Activated T-cell treated with anti-CD3 and anti-CD28 coated beads, Interleukin-2, amount 50 U/mL, for 24 hours (primary cell): ENCODE data around the gene PARD6A.
A peak's percentile ranks its signal among the peaks of the same experiment; 100 is the strongest.

Source experiments
- DNase-seq: peaks from one replicate; pipeline ENCODE4 v3.0.0-alpha.2; 2020
- H3K27ac Mint-ChIP-seq: 2 replicates; pipeline ENCODE4 v1.8.0; 2020; ENCODE audit warnings: mild to moderate bottlenecking, mixed read lengths
- H3K27me3 Mint-ChIP-seq: 2 replicates; pipeline ENCODE4 v1.8.0; 2020; ENCODE audit warnings: mixed read lengths
- H3K36me3 Mint-ChIP-seq: 2 replicates; pipeline ENCODE4 v1.8.0; 2020; ENCODE audit warnings: low read depth, mixed read lengths
- H3K4me1 Mint-ChIP-seq: 2 replicates; pipeline ENCODE4 v1.8.0; 2020; ENCODE audit warnings: low read depth, mixed read lengths
- H3K4me3 Mint-ChIP-seq: 2 replicates; pipeline ENCODE4 v1.8.0; 2020; ENCODE audit warnings: mild to moderate bottlenecking, moderate library complexity, mixed read lengths
- H3K9me3 Mint-ChIP-seq: 2 replicates; pipeline ENCODE4 v1.8.0; 2020; ENCODE audit warnings: mixed read lengths

Gene PARD6A

DNA sequence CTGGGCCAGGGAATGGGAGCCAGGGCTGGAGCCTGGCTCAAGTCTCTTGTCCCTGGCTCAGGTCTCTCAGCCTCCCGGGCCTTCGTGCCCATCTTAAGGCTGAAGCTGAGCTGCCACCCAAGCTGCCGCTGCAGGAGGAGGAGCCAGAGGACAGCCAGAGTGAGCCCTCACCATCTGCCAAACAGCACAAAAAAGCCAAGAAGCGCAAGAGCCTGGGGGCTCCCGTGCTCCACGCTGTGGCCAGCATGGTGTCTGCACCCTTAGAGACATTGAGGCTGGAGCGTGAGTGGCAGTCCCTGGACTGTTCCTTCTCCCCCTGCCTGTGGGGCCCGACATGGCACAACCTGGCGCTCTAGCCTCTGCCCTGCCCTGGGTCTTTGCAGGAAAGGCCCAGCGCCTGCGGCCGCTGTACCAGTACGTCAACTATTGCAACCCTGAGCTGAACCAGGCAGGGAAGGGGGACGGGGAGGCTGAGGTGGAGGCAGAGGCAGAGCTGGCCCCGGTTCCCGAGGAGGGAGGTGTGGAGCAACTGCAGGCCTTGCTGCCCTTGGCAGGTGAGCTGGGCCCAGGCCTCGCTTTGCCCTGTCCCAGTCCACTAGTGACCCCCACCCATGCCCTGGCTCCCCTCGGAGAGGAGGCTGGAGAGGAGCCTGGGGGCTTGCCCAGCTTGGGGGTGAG lies 7.2 kb downstream of the PARD6A start:
- no peak overlapping the region for H3K4me3 Mint-ChIP-seq
- peak; percentile 83 for DNase-seq
- peaks cover 20% of the 10 kb centered on the region for H3K4me1 Mint-ChIP-seq
- no peak overlapping the region for H3K27ac Mint-ChIP-seq
- H3K36me3 Mint-ChIP-seq = peaks cover 10% of the 10 kb centered on the region
- no peaks in the 10 kb centered on the region for H3K27me3 Mint-ChIP-seq
- H3K9me3 Mint-ChIP-seq = no peaks in the 10 kb centered on the region

- no peak for DNase-seq
- H3K27me3 Mint-ChIP-seq = no peaks in the 10 kb centered on the region
- H3K9me3 Mint-ChIP-seq = no peaks in the 10 kb centered on the region
- no peak overlapping the region for H3K4me3 Mint-ChIP-seq
- H3K36me3 Mint-ChIP-seq = peaks cover 8% of the 10 kb centered on the region
- peak overlapping the region; percentile 36 for H3K27ac Mint-ChIP-seq
- H3K4me1 Mint-ChIP-seq = peaks cover 20% of the 10 kb centered on the region
Observed at GRCh38 chr16:67668495-67669157, 7.9 kb downstream of the PARD6A start.

- peaks cover 5% of the 10 kb centered on the region for H3K36me3 Mint-ChIP-seq
- no peak overlapping the region for H3K4me3 Mint-ChIP-seq
- no peaks in the 10 kb centered on the region for H3K27me3 Mint-ChIP-seq
- H3K9me3 Mint-ChIP-seq = no peaks in the 10 kb centered on the region
- no peak overlapping the region for H3K27ac Mint-ChIP-seq
- H3K4me1 Mint-ChIP-seq = peaks cover 20% of the 10 kb centered on the region
- no peak for DNase-seq
Observed at GRCh38 chr16:67669499-67670101, 8.8 kb downstream of the PARD6A start.

GRCh38 chr16:67672306-67672705 lies 11.5 kb downstream of the PARD6A start:
- H3K27me3 Mint-ChIP-seq = no peaks in the 10 kb centered on the region
- H3K27ac Mint-ChIP-seq = no peak overlapping the region
- no peak for DNase-seq
- peaks cover 9% of the 10 kb centered on the region for H3K4me1 Mint-ChIP-seq
- H3K9me3 Mint-ChIP-seq = no peaks in the 10 kb centered on the region
- H3K4me3 Mint-ChIP-seq = no peak overlapping the region
- H3K36me3 Mint-ChIP-seq = peaks cover 15% of the 10 kb centered on the region

- H3K27ac Mint-ChIP-seq = no peak overlapping the region
- peak; percentile 56 for DNase-seq
- H3K27me3 Mint-ChIP-seq = no peaks in the 10 kb centered on the region
- peaks cover 21% of the 10 kb centered on the region for H3K36me3 Mint-ChIP-seq
- H3K9me3 Mint-ChIP-seq = no peaks in the 10 kb centered on the region
- no peak overlapping the region for H3K4me3 Mint-ChIP-seq
- H3K4me1 Mint-ChIP-seq = peaks cover 2% of the 10 kb centered on the region
Observed at GRCh38 chr16:67672739-67673662, 12.2 kb downstream of the PARD6A start.

- DNase-seq = no peak
- H3K4me1 Mint-ChIP-seq = peaks cover under 1% of the 10 kb centered on the region
- H3K27ac Mint-ChIP-seq = peak overlapping the region; percentile 71
- no peaks in the 10 kb centered on the region for H3K9me3 Mint-ChIP-seq
- no peaks in the 10 kb centered on the region for H3K27me3 Mint-ChIP-seq
- H3K36me3 Mint-ChIP-seq = peaks cover 21% of the 10 kb centered on the region
- no peak overlapping the region for H3K4me3 Mint-ChIP-seq
Observed at GRCh38 chr16:67673712-67674580, 13.2 kb downstream of the PARD6A start.

DNA sequence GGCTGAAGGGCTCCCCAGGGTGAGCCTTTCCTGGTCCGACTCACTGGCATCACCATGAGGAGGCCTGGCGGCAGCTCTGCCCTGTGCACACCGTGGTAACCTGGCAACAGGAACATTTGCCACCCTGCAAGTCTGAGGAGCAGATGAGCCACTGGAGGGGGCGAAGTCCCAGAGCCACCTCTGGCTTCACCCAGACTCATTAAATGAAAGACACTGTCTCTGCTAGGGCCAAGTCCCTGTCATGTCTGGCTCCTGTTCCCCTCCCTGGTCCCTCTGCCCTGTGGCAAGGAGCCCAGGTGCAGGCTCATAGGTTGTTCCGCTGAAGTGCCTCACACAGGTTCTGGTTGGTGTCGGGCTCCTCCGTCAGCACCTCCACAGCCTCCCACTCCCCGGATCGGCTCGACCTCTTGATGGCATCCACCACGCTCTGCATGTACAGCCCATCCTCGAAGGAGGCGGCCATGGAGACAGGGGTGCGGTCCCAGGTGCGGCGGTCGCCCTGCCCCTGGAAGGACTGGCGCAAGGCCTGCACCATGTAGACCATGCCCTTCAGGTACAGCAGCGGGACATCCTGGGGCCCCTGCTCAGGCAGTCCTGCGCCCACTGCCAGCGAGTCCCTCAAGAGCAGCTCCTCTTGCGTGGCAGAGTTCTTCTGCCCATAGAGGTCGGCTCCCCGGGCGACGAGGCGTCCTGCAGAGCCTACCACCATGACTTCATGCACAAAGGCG lies 14.3 kb downstream of the PARD6A start:
- Mint-ChIP-seq H3K4me1 (no peaks in the 10 kb centered on the region), H3K27ac (peak overlapping the region; percentile 60)
- DNase-seq = no peak

DNA sequence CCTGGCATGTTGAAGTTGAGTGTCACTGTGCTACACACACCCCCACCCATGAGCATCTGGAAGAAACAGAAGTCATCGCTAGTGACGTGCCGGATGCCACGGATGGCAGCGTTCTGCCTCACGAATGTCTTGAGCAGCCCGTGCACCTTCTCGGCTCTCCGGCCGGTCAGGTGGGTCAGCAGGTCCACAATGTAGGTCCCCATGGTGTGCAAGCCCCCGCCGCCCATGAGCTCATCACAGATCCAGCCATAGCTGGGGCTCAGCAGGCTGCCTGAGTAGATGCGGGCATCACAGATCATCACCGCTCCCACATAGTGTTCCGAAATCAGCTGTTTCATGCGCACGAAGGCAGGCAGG lies 14.8 kb downstream of the PARD6A start:
- H3K36me3 Mint-ChIP-seq = peaks cover 26% of the 10 kb centered on the region
- H3K27me3 Mint-ChIP-seq = no peaks in the 10 kb centered on the region
- no peaks in the 10 kb centered on the region for H3K9me3 Mint-ChIP-seq
- no peak overlapping the region for H3K4me3 Mint-ChIP-seq
- H3K27ac Mint-ChIP-seq = no peak overlapping the region
- DNase-seq = no peak
- no peaks in the 10 kb centered on the region for H3K4me1 Mint-ChIP-seq

More for the DNA sequence above, 14.3 kb downstream of the PARD6A start:
- no peaks in the 10 kb centered on the region for H3K9me3 Mint-ChIP-seq
- peaks cover 23% of the 10 kb centered on the region for H3K36me3 Mint-ChIP-seq
- H3K4me3 Mint-ChIP-seq = no peak overlapping the region
- H3K27me3 Mint-ChIP-seq = no peaks in the 10 kb centered on the region

DNA sequence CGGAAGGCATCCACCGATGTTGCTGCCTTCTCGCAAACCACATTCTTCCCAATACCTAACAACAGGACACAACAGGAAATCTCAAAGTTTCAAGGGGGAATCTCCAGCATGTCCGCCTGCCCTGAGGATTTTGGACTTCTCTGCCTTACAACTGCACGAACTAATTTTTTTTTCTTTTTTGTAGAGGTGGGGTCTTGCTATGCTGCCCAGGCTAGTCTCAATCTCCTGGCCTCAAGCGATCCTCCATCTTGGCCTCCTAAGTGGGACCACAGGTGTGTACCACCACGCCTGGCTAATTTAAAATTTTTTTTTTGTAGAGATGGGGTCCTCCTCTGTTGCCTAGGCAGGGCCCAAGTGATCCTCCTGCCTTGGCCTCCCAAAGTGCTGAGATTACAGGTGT lies 15.2 kb downstream of the PARD6A start:
- Mint-ChIP-seq H3K36me3 (peaks cover 27% of the 10 kb centered on the region), H3K27me3 (no peaks in the 10 kb centered on the region), H3K4me3 (no peak overlapping the region), H3K27ac (no peak overlapping the region), H3K4me1 (no peaks in the 10 kb centered on the region), H3K9me3 (no peaks in the 10 kb centered on the region)
- DNase-seq = no peak

DNA sequence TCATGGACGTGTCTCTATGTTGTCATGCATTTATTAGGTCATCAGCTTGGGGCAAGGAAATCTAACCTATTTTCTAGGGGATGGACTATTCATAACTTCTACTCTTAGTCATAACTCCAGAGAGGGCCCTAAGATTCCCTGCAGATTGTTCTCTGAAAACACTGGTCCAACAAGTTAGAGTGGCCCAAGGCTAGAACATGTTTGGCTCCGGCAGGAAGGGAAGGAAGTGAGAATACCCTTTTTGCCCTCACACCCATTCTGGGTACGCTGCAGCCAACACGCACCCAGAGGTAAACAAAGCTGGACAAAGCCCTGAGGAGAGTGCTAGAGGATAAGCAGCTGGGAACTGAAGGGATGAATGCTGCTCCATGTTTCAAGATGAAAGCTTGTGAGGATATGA lies 15.8 kb downstream of the PARD6A start:
- Mint-ChIP-seq H3K9me3 (no peaks in the 10 kb centered on the region), H3K4me3 (no peak overlapping the region), H3K36me3 (peaks cover 31% of the 10 kb centered on the region), H3K27ac (no peak overlapping the region), H3K27me3 (no peaks in the 10 kb centered on the region), H3K4me1 (no peaks in the 10 kb centered on the region)
- DNase-seq = no peak

DNA sequence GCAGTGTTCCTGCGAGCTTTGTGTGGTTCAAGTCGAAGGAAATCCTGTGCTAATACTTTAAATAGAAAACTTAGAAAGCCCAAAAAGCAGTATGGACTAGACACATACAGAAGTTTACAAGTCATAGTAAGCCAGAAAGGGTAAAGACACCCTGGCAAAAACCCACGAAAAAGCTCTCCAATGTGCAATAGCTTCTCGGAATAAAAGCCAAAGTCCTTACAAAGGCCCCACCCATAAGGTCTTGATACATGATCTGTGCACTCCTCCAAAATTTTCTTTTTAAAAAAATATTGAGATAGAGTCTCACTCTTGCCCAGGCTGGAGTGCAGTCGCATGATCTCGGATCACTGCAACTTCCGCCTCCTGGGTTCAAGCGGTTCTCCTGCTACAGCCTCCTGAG lies 16.2 kb downstream of the PARD6A start:
- Mint-ChIP-seq H3K4me1 (no peaks in the 10 kb centered on the region), H3K27ac (no peak overlapping the region)

GRCh38 chr16:67677712-67678111 lies 17.0 kb downstream of the PARD6A start:
- DNase-seq = no peak
- no peak overlapping the region for H3K4me3 Mint-ChIP-seq
- peaks cover 39% of the 10 kb centered on the region for H3K36me3 Mint-ChIP-seq
- no peaks in the 10 kb centered on the region for H3K4me1 Mint-ChIP-seq
- H3K27ac Mint-ChIP-seq = no peak overlapping the region
- H3K9me3 Mint-ChIP-seq = no peaks in the 10 kb centered on the region
- H3K27me3 Mint-ChIP-seq = no peaks in the 10 kb centered on the region

More for the DNA sequence above, 16.2 kb downstream of the PARD6A start:
- H3K27me3 Mint-ChIP-seq = no peaks in the 10 kb centered on the region
- H3K36me3 Mint-ChIP-seq = peaks cover 33% of the 10 kb centered on the region
- H3K4me3 Mint-ChIP-seq = no peak overlapping the region
- DNase-seq = no peak
- H3K9me3 Mint-ChIP-seq = no peaks in the 10 kb centered on the region

GRCh38 chr16:67678354-67679023 lies 17.7 kb downstream of the PARD6A start:
- Mint-ChIP-seq H3K4me3 (no peak overlapping the region), H3K27ac (no peak overlapping the region), H3K27me3 (no peaks in the 10 kb centered on the region), H3K36me3 (peaks cover 47% of the 10 kb centered on the region), H3K9me3 (no peaks in the 10 kb centered on the region), H3K4me1 (no peaks in the 10 kb centered on the region)
- DNase-seq = no peak
